Stimulated activated CD4-positive, alpha-beta T cell treated with anti-CD3 and anti-CD28 coated beads, Interleukin-4, amount 100 ng/mL, for 48 hours (primary cell): Measurements from ENCODE around the gene STAT2.
"Not testable (repeated sequence)": the region's sequence is repeated elsewhere in the genome, so short reads cannot be mapped to it uniquely, and the experiment has no call there.

Source experiments
- DNase-seq, 2 donors: peaks; one replicate each; pipeline ENCODE4 v3.0.0-alpha.2; 2020; ENCODE audit warnings: low read depth in 2 of 2

Gene STAT2

GRCh38 chr12:56359851-56360767 lies at the start of gene STAT2:
STAT2 (minus strand) TSS chr12:56360107; CDS start chr12:56356571, 3,536 bp downstream.
- peak; percentile 96 to 99 for DNase-seq

- no peak for DNase-seq
Observed at GRCh38 chr12:56408799-56409417, 49.0 kb upstream of the STAT2 start.

- not testable (repeated sequence) for DNase-seq
Observed at GRCh38 chr12:56404227-56404626, 44.3 kb upstream of the STAT2 start.

GRCh38 chr12:56401612-56402011 lies 41.7 kb upstream of the STAT2 start:
- not testable (repeated sequence) for DNase-seq

GRCh38 chr12:56401125-56401524 lies 41.2 kb upstream of the STAT2 start:
- DNase-seq = not testable (repeated sequence)

- not testable (repeated sequence) for DNase-seq
Observed at GRCh38 chr12:56399466-56399865, 39.6 kb upstream of the STAT2 start.

GRCh38 chr12:56398324-56398723 lies 38.4 kb upstream of the STAT2 start:
- DNase-seq = no peak

- no peak for DNase-seq
Observed at GRCh38 chr12:56392331-56392730, 32.4 kb upstream of the STAT2 start.

- no peak for DNase-seq
Observed at GRCh38 chr12:56391721-56392120, 31.8 kb upstream of the STAT2 start.

- DNase-seq = no peak
Observed at GRCh38 chr12:56389412-56389811, 29.5 kb upstream of the STAT2 start.

- no peak for DNase-seq
Observed at GRCh38 chr12:56387152-56387736, 27.3 kb upstream of the STAT2 start.

- DNase-seq = no peak
Observed at GRCh38 chr12:56385873-56386272, 26.0 kb upstream of the STAT2 start.

- DNase-seq = no peak
Observed at GRCh38 chr12:56382611-56383010, 22.7 kb upstream of the STAT2 start.

- no peak for DNase-seq
Observed at GRCh38 chr12:56377989-56378316, 18.0 kb upstream of the STAT2 start.

- DNase-seq = no peak
Observed at GRCh38 chr12:56377310-56377988, 17.5 kb upstream of the STAT2 start.

- DNase-seq = no peak
Observed at GRCh38 chr12:56375598-56376434, 15.9 kb upstream of the STAT2 start.

GRCh38 chr12:56374726-56375597 lies 15.1 kb upstream of the STAT2 start:
- no peak for DNase-seq

GRCh38 chr12:56373515-56373914 lies 13.6 kb upstream of the STAT2 start:
- DNase-seq = no peak

- DNase-seq = no peak
Observed at GRCh38 chr12:56366948-56367347, 7.0 kb upstream of the STAT2 start.
